Loucy (cell line): ENCODE data around the gene TMEM53.

Experiments used
- CTCF ChIP-seq: fragments of 200-600 bp; sonication (generic); conservative IDR thresholded peaks from 2 replicates; pipeline ENCODE4 v1.5.1; 2014; ENCODE audit warnings: mild to moderate bottlenecking, antibody characterized with exemption, low read length
- EZH2phosphoT487 ChIP-seq: fragments of 200-600 bp; IDR thresholded peaks from 2 replicates; pipeline ENCODE4 v1.6.1; 2018; ENCODE audit warnings: antibody characterized with exemption, mild to moderate bottlenecking, moderate library complexity, borderline replicate concordance

GRCh38 chr1:44635439-44635838, 38.8 kb downstream of the TMEM53 start:
- TF ChIP-seq CTCF (no peak), EZH2phosphoT487 (no peak)
